ENCODE results near the gene PKDCC.
"Not testable (repeated sequence)": the region's sequence is repeated elsewhere in the genome, so short reads cannot be mapped to it uniquely, and the experiment has no call there.

PKDCC gene

DNA sequence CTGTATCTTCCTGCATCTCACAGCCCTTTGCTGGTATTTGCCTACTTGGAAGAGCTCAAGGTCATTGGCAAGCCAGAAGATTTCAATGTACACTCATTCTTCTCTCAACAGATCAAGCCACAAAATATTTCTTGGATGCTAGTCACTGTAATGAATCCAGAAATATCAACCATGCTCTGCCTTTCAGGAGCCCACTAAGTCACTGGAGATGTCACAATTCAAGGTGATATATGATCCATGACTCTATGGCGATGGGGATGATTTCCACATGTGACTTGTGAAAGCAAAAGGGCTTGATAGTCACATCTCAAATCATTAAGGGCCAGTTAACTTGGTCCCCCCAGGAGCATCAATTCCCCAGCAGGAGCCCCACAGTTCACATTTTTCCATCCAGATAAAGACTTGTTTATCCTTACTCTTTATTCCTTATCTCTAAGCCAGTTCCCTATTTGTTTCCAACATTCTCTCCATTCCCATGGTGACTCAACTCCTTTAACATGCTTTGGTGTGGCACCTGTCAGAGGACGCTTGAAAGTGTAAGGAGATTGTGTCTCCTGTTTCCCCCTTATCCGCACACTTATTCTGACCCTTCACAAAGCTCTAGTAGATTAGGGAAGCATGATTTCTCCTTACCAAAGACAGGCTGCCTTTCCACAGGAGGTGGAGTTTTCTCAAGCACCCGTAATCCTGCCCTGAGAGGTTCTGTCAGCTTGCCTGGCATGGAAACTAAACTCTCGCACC is 15.8 kb downstream of the PKDCC start:
- DNase-seq (ENCODE audit: low read depth), result no peak

DNA sequence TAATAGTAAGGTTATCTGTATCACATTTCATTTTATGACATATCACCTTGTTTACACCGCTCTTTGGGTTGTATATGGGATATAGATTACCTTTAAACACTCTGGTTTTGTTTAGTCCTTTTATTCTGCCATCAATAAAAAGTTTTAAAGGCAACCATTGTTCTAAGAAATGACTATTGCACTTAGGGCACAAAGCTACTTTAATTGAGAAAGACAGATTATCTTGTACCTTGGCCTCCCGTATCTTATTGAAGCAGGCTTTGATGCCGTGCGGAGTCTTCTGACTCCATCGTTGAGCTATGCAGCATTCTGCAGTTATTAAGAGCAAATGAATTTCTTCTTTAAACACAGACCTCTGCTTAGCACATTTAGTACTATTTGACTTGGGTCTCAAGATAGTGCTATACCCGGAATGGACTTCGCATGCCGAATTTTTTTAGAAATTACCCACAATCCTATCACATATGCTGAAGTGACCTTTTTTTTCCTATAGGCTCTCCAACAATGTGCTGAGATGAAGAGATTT is 16.7 kb downstream of the PKDCC start:
- DNase-seq (ENCODE audit: low read depth), result no peak

DNA sequence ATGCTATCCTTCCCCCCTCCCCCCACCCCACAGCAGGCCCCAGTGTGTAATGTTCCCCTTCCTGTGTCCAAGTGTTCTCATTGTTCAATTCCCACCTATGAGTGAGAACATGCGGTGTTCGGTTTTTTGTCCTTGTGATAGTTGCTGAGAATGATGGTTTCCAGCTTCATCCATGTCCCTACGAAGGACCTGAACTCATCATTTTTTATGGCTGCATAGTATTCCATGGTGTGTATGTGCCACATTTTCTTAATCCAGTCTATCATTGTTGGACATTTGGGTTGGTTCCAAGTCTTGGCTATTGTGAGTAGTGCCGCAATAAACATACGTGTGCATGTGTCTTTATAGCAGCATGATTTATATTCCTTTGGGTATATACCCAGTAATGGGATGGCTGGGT is 17.9 kb downstream of the PKDCC start:
- not testable (repeated sequence) for DNase-seq (ENCODE audit: low read depth)

DNA sequence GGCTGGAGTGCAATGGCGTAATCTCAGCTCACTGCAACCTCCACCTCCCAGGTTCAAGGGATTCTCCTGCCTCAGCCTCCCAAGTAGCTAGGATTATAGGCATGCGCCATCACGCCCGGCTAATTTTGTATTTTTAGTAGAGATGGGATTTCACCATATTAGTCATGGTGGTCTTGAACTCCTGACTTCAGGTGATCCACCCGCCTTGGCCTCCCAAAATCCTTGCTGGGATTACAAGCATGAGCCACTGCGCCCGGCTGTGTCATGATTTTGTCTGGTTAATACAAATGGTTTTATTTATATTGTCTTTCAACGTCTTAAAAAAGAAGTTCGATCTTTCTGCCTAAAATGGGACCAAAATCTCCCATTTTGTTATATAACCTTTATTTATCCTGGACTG is 19.2 kb downstream of the PKDCC start:
- DNase-seq (ENCODE audit: low read depth), result not testable (repeated sequence)

DNA sequence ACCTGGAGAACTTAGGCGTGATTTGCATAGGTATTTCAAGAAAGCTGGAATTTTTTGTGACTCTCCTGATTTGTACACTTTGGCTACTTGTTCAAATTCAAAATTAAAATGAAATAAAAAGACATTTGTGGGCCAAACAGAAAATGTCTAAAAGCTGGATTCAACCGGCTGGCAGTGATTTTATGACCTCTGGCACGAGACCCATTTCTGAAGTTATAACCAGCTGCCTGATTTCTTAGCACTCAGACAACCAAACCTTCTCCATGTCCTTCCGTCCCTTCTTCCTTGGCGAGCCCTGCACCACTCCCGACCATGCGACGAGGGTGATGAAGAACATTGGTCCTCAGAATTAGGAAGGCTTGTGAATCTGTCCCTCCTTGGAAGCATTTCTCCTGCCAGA is 19.7 kb downstream of the PKDCC start:
- no peak for DNase-seq (ENCODE audit: low read depth)

DNA sequence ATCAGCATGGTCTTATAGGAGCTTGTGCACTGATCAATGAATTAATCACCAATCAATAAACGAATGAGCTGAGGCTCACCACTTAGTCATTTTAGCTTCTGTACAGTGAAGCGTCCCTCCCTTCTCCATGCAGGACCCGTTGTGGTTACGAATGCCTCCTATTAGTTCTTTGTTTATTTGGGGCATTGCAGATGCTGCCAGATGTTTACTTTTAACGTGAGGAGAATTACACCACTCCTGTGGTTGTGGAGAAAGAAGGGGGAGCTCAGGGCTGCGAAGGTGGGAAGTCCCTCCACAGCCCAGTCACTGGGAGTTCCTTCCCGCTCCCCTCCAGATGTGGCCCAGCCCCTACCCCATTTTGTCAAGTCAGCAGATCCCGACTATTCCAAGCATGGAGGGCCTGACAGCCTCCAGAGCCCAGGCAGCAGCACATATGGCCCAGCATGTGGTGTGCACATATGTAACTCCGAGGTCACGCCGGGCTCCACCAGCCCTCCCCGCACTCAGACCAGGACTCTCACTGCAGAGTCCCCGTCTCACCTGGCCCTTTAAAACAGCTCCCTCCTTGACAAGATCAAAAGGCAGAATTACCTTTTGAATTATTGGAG is 20.9 kb downstream of the PKDCC start:
- DNase-seq (ENCODE audit: low read depth), result no peak

DNA sequence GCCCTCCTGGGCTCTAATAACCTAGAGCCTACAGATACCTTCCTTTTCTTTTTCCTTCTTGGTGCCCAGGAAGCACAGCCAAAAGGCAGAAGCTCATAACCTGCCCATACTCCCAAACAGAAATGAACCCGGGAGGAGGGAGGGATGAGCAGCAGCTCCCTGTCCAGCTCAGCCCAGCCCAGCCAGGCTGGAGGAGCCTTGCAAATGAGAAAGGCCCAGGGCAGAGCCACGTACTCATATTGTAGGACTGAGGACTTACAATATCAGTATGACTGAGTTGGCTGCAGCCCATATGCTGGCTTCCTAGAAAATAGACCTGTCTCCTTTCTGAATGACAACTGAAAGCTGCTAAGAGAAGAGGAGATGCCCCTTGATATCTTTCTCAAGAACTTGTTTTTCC is 21.7 kb downstream of the PKDCC start:
- DNase-seq (ENCODE audit: low read depth), result no peak

DNA sequence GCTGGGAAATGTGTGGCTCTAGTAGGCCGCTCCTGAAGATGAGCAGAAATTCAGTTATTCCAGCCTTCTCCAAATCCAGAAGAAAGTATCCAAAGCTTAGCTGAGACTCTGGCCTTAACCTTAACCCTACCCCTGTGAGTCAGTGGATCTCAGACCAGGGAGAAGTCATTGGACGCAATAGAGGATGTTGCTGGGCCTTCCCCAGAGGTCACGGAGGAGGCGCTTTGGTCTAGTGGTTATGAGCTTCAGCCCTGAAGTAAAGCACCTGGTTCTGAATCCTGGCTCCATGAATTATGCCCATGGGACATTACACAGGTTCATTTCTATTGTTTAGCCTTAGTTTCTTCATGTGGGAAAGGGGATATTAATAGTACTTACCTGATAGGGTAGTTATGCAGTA is 24.0 kb downstream of the PKDCC start:
- DNase-seq (ENCODE audit: low read depth), result no peak

DNA sequence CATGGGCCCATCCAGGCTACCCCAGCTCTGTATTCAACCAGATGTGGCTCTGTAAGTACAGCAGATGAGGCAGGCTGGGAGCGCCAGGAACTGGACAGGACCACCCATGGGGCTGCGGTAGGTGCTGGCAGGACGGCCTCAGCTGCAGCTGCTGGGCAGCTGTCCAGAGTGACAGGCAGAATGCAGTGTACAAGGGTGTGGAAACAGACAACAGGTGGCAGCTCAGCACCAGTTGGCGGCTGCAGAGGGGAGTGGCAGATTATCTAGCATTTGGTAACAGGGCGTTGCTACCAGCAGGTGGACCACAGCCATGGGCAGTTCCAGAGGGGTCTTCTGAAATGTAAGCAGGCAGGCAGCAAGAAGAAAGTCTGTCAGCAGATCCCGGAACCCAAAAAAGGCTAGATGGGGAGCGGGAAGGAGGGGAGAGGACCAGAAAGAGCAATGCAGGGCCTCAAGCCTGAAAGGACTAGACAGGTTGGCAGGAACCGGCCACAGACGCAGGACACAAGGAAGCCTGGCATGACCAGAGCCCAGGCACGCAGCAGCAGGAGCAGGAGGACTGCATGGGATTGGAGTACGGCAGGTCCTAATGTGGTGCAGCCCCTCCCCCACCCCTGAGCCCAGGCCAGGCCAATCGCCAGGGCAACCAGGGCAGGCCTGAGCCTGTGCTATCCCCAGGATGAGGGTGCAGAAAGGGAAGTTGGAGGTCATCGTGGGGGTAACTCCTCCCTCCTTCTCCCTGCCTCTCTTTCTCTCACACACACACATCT is 24.7 kb downstream of the PKDCC start:
- DNase-seq (ENCODE audit: low read depth), result no peak

DNA sequence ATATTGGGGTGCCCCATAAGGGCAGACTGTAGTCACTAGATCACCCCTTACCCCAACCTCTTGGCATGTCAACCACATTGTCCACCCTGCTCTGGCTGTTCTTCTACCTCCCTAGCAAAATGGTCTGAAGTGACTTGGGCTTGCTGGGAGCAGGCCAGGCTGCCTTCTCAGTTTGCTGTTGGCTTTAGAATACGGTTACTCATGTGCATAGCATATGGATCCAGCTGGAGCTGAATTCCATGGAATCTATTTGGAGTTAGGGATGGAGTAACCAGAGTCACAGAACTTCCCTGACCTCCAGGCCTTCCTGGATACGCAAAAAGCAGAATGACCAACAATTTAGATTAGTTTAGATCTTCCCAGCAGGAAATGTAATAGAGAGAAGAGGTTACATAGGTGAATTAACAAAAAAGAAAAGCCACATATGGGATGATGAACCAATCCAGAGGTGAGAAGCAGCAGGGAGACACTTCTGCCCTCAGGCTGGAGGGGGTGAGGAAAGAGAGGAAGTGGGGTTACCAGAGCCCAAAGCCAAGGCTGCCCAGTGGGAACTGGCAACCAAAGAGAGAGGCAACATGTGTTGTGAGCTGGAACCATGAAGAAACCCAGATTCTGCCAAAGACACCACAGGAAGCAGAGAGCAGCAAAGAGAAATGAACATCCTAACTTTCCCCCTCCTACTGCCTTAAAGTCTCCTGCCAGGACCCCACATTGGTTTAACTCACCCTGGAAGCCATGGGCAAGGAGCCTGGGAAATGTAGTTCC is 26.1 kb downstream of the PKDCC start:
- no peak for DNase-seq (ENCODE audit: low read depth)

DNA sequence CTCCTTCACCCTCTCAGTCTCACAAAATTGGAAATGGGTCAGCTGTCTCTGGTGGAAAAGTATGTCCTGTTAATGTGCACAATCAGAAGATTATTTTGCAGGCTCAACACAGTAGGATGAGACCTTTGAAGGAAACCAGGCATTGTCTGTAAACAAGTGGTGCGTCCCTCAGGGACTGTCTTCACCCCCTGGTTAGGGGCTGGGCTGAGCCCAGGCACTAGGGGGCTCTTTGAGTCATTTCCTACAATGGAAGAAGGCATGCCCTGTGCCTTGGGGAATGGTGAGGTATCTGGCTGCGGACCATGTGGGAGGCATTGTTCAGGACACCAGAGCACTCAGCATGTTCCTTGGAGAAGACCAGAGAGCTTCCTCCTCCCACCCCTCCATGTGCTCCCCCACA is 26.8 kb downstream of the PKDCC start:
- no peak for DNase-seq (ENCODE audit: low read depth)

DNA sequence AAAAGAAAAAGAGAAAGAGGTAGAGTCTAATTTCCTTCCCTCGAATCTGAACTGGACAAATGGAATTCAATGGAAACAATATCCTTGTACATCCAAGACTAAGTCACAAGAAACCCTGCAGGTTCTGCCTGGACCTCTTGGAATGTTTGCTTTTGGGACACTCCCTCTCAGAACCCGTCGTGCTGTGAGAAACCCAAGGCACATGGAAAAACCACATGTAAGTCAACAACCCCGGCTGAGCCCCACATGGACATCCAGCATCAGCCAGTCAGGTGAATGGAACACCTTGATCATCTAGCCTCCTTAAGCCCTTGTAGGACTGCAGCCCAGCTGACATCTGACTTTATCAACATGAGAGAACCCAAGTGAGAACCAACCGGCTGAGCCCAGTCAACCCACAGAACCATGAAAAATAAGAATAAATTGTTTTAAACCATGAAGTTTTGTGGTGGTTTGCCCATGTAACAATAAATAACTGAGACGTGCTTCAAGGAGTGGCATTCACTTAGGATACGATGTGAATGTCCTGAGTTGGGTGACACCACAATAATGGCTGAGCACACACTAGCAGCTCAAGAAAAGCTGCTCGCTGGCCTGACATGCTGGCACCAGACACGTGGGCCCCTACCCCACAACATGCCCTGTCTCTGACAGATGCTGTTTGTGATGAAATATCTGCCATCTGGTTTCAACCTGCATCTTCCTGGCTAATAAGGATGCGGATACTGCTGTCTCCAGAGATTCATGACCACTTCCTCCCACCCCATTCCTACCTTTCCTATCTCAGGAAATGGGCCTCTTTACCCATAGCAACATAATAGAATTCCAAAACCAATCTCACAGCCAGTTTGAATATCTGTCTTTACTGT is 28.8 kb downstream of the PKDCC start:
- no peak for DNase-seq (ENCODE audit: low read depth)

DNA sequence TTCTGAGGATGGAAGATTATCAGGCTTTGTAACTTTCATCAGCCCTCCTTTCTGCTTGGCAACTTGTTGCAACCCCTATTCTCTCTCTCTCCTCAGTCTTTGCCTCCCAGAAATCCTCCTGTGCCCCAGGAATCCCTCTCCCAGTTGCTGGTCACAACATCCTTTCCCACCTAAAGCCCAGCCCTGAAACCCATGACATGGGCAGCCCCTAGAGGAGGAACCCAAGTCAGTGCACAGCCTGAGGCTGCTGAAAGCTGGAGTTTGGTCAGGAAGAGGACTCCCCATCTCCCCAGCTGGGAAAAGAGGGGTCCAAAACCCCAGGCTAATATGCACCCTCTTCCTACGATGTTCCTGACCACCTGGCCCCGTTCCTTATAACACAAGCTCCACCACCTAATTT is 29.5 kb downstream of the PKDCC start:
- DNase-seq (ENCODE audit: low read depth), result no peak

DNA sequence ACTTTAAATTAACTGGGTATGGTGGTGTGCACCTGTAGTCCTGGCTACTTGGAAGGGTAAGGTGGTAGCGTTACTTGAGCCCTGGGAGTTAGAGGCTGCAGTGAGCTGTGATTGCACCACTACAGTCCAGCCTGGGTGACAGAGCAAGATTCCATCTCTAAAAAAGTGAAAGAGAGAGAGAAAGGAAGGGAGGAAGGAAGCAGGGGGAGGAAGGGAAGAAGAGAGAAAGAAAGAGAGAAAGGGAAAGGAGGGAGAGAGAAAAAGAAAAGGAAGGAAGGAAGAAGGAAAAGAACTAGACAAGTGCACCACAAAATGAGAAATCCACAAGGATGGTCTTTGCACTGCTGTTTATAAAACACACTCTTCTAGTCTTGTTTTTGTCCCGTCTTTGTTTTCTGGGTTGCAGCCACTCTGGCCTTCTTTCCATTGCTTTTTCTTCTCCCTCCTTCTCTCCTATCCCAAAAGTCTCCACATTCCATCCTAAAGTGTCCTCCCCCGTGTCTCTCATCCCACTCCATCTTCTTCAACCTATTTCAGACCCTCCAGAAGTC is 32.0 kb downstream of the PKDCC start:
- DNase-seq (ENCODE audit: low read depth), result no peak

DNA sequence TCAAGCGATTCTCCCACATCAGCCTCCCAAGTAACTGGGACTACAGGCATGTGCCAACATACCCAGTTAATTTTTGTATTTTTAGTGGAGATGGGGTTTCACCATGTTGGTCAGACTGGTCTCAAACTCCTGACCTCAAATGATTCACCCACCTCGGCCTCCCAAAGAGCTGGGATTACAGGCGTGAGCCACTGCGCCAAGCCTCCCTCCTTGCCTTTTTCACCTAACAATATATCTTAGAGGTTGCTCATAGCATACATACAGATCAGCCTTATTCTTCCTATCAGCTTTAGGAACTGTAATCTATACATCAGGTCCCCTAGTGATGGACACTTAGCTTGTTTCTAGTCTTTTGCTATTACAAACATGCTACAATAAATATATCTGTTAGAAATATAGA is 33.3 kb downstream of the PKDCC start:
- not testable (repeated sequence) for DNase-seq (ENCODE audit: low read depth)

DNA sequence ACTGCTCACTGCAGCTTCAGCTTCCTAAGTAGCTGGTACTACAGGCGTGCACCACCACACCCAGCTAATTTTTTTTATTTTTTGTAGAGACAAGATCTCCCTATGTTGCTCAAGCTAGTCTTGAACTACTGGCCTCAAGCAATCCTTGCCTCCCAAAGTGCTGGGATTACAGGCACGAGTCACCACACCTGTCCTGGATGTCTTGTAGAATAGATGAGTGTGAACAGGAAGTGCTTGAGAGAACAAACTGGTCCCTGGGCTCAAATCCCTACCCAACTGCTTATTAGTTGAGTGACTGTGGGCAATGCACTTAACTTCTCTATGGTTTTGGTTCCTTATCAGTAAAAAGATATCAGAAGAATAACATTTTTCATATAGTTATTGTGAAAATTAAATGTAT is 34.2 kb downstream of the PKDCC start:
- no peak for DNase-seq (ENCODE audit: low read depth)

DNA sequence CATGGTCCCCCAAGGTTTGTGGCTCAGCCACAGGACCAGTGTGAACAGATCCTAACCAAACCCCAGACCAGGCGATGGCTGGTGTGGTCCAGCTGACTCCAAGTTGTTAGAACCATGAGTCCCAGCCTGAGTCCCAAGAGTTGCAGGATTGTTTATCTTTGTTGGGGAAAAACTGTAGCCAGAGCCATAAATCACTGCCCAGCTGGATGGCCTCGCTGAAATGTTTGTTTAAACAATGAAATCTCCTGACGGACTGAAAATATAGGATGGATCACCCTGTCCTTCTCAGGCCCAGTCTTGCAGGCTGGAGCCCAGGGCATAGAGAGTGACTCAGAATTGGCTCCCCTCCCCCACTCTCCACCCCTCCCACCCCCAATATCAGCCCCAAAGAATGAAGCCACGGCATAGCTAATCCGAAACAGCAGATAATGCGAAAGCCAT is 36.4 kb downstream of the PKDCC start:
- DNase-seq (ENCODE audit: low read depth), result no peak

DNA sequence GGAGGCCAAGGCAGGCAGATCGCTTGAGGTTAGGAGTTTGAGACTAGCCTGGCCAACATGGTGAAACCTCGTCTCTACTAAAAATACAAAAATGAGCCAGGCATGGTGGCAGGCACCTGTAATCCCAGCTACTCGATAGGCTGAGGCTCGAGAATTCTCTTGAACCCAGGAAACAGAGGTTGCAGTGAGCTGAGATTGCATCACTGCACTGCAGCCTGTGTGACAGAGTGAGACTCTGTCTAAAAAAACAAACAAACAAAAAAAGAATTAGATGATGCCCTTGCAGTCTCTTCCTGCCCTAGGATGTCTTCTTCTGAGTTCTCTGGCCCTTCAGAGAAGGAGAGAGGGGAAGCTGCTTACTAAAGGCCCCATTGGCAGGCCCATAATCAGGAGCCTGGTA is 37.2 kb downstream of the PKDCC start:
- DNase-seq (ENCODE audit: low read depth), result not testable (repeated sequence)

DNA sequence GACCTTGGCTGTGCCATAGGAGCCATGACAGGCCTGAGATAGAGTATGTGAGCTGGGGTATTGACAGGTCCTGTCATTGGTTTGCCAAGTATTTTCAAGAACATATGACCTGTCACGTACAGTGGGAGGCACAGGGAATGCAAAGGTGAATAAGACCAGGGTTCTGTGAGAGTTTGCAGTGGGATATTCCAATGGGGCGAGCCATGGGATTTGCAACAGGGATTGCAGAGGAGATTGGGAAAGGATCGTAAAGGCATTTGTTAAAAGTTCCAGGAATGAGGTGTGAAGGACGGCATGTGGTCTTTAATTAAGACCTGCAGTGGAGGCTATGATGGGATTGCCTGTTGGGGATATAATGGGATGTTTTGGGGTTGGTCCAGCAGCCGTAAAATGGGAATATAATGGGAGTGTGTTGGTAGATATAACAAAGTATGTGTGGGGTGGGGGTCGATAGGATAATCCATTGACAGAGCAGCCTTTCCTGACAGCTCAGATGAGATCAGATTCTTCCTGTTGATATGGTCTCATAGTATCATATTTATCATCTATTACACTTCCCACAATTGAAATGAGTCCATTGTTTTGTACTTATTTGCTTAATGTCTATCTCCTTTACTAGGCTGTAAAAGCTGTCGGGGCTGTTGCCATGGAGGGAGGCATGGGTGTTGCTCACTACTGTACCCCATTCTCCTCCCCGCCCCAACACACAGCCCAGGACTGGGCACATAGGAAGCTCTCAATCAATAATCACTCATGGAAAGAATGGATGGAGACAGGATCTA is 38.1 kb downstream of the PKDCC start:
- no peak for DNase-seq (ENCODE audit: low read depth)

DNA sequence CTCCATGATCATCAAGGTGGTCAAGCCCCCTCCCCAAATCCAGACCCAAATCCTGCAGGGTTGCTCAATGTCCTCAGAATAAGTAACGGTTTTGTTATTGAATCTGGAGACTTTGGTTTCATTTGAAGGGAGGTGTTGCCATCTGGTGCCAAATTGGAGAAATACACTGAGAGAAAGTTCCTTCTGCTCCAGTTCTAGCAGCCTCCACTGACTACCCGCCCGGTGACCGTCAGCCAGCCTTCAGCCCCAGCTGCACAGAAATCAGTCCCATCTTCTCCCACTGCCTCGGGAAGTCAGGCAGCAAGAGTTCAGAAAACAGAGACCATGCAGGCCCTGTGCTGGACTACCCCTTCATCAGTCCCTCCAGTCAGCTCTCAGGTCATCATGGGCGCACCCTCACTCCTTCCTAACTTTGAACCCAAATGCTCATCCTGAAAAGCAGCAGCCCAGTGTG is 38.7 kb downstream of the PKDCC start:
- no peak for DNase-seq (ENCODE audit: low read depth)

All from stimulated activated CD4-positive, alpha-beta T cell treated with anti-CD3 and anti-CD28 coated beads, Interleukin-2, amount 100 ng/mL, for 4 hours (primary cell).